Measurements from ENCODE around the gene HEXA.

The HEXA gene

DNA sequence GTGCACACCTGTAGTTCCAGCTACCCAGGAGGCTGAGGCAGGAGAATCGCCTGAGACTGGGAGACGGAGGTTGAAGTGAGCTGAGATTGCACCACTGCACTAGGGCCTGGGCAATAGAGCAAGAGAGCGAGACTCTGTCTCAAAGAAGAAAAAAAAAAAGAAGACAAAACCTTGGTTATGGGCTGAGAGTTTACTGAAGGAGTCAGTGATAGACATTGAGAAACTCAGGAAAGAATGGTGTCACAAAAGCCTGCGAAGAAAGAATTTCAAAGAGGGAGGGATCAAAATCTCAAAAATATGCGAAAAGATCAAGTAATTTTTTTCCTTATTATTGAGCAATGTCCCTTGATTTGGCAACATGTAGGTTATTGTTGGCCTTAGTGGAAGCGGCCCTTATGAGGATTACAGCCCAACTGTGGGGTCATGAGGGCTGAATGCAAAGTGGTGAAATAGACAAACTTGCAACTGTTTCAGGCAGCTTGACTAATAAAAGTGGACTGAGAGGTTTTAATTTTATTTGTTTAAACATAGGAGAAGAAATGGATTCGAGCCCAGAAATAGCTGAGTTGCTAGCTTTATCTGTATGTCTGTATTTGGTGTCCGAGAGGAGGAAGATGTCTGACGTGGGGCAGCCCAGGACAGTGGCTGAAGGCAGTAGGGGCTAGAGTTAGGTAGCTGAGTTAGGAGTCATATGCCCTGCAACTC lies 37.0 kb downstream of the HEXA start:
- Histone ChIP-seq H3K27ac (replicated peaks) (peak overlapping the region; percentile 38), H3K4me3 (replicated peaks; ENCODE audit: insufficient read depth, low read length) (no peak overlapping the region), H3K27me3 (ENCODE audit: insufficient read depth, poor library complexity, severe bottlenecking) (no peaks in the 10 kb centered on the region)
- peak; percentile 26 to 38 for DNase-seq (ENCODE audit: low read depth in 1 of 2, low spot score in 1 of 2)
- TF ChIP-seq SPI1 (IDR thresholded peaks at IDR 0.05; ENCODE audit: borderline replicate concordance, low read depth) (no peak), POLR2AphosphoS5 (IDR thresholded peaks at IDR 0.05; ENCODE audit: low read depth) (no peak), GABPA (IDR thresholded peaks at IDR 0.05; ENCODE audit: low read depth) (no peak)
- TF ChIP-seq, protein P1, sequence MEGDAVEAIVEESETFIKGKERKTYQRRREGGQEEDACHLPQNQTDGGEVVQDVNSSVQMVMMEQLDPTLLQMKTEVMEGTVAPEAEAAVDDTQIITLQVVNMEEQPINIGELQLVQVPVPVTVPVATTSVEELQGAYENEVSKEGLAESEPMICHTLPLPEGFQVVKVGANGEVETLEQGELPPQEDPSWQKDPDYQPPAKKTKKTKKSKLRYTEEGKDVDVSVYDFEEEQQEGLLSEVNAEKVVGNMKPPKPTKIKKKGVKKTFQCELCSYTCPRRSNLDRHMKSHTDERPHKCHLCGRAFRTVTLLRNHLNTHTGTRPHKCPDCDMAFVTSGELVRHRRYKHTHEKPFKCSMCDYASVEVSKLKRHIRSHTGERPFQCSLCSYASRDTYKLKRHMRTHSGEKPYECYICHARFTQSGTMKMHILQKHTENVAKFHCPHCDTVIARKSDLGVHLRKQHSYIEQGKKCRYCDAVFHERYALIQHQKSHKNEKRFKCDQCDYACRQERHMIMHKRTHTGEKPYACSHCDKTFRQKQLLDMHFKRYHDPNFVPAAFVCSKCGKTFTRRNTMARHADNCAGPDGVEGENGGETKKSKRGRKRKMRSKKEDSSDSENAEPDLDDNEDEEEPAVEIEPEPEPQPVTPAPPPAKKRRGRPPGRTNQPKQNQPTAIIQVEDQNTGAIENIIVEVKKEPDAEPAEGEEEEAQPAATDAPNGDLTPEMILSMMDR (IDR thresholded peaks at IDR 0.05; ENCODE audit: insufficient read depth, low read length), result no peak
- TF ChIP-seq, protein P2, sequence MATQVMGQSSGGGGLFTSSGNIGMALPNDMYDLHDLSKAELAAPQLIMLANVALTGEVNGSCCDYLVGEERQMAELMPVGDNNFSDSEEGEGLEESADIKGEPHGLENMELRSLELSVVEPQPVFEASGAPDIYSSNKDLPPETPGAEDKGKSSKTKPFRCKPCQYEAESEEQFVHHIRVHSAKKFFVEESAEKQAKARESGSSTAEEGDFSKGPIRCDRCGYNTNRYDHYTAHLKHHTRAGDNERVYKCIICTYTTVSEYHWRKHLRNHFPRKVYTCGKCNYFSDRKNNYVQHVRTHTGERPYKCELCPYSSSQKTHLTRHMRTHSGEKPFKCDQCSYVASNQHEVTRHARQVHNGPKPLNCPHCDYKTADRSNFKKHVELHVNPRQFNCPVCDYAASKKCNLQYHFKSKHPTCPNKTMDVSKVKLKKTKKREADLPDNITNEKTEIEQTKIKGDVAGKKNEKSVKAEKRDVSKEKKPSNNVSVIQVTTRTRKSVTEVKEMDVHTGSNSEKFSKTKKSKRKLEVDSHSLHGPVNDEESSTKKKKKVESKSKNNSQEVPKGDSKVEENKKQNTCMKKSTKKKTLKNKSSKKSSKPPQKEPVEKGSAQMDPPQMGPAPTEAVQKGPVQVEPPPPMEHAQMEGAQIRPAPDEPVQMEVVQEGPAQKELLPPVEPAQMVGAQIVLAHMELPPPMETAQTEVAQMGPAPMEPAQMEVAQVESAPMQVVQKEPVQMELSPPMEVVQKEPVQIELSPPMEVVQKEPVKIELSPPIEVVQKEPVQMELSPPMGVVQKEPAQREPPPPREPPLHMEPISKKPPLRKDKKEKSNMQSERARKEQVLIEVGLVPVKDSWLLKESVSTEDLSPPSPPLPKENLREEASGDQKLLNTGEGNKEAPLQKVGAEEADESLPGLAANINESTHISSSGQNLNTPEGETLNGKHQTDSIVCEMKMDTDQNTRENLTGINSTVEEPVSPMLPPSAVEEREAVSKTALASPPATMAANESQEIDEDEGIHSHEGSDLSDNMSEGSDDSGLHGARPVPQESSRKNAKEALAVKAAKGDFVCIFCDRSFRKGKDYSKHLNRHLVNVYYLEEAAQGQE (IDR thresholded peaks at IDR 0.05; ENCODE audit: insufficient replicate concordance, low read depth), result no peak

DNA sequence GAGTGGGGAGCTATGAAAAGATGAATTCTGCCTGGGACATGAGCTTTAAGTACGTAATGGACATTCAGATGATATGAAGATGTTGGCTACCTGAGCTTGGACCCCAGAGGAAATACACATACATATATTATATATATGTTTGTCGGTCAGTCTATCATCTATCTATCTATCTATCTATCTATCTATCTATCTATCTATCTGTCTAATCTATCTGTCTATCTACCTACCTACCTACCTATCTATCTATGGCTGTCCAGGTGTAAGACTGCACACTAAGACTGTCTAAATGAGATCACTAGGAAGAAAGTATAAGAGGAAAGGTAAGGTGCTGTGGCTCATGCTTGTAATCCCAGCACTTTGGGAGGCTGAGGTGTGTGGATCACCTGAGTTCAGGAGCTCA lies 37.7 kb downstream of the HEXA start:
- Histone ChIP-seq H3K27ac (replicated peaks) (no peak overlapping the region), H3K4me3 (replicated peaks; ENCODE audit: insufficient read depth, low read length) (no peak overlapping the region), H3K27me3 (ENCODE audit: insufficient read depth, poor library complexity, severe bottlenecking) (no peaks in the 10 kb centered on the region)
- no peak for TF ChIP-seq POLR2AphosphoS5 (IDR thresholded peaks at IDR 0.05; ENCODE audit: low read depth)
- TF ChIP-seq, protein P2 (IDR thresholded peaks at IDR 0.05; ENCODE audit: insufficient replicate concordance, low read depth), result no peak
- no peak for TF ChIP-seq GABPA (IDR thresholded peaks at IDR 0.05; ENCODE audit: low read depth)
- TF ChIP-seq SPI1 (IDR thresholded peaks at IDR 0.05; ENCODE audit: borderline replicate concordance, low read depth), result no peak
- DNase-seq (ENCODE audit: low read depth in 1 of 2, low spot score in 1 of 2), result no peak

DNA sequence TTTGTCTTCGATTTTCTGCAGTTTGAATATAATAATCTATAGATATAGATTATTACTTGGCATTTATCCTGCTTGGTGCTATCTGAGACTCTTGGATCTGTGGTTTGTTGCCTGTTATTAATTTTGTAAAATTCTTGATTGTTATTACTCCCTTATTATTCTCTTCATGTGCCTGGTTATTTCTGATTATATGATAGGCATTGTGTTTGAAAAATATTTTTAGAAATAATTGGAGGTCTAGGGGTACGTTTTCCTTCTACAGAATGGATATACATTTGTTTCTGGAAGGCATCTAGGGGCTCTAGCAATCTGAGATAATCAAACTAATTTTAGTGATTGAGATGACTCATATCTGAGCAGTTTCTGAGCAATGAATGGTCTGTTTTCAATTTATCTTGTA lies 41.0 kb downstream of the HEXA start:
- no peak overlapping the region for H3K27ac ChIP-seq (replicated peaks)
- H3K4me3 ChIP-seq (replicated peaks; ENCODE audit: insufficient read depth, low read length), result no peak overlapping the region
- DNase-seq (ENCODE audit: low read depth in 1 of 2, low spot score in 1 of 2), result no peak
- TF ChIP-seq, protein P1 (IDR thresholded peaks at IDR 0.05; ENCODE audit: insufficient read depth, low read length), result no peak
- TF ChIP-seq GABPA (IDR thresholded peaks at IDR 0.05; ENCODE audit: low read depth) (no peak), SPI1 (IDR thresholded peaks at IDR 0.05; ENCODE audit: borderline replicate concordance, low read depth) (no peak), POLR2AphosphoS5 (IDR thresholded peaks at IDR 0.05; ENCODE audit: low read depth) (no peak)
- TF ChIP-seq, protein P2 (IDR thresholded peaks at IDR 0.05; ENCODE audit: insufficient replicate concordance, low read depth), result no peak
- no peaks in the 10 kb centered on the region for H3K27me3 ChIP-seq (ENCODE audit: insufficient read depth, poor library complexity, severe bottlenecking)

Measured in HL-60 (cell line).